ENCODE measurements around the gene CLDND1.
"Not testable (repeated sequence)": the region's sequence is repeated elsewhere in the genome, so short reads cannot be mapped to it uniquely, and the experiment has no call there.

The CLDND1 gene

GRCh38 chr3:98522544-98523281 is at the start of gene CLDND1:
TSS of gene CLDND1 (minus strand) at chr3:98522902. CDS start at chr3:98521424, 1,478 bp downstream.
- DNase-seq (ENCODE audit: low read depth) = peak; percentile 94

- DNase-seq (ENCODE audit: low read depth) = no peak
Observed at GRCh38 chr3:98568402-98568801, 45.7 kb upstream of the CLDND1 start.

DNA sequence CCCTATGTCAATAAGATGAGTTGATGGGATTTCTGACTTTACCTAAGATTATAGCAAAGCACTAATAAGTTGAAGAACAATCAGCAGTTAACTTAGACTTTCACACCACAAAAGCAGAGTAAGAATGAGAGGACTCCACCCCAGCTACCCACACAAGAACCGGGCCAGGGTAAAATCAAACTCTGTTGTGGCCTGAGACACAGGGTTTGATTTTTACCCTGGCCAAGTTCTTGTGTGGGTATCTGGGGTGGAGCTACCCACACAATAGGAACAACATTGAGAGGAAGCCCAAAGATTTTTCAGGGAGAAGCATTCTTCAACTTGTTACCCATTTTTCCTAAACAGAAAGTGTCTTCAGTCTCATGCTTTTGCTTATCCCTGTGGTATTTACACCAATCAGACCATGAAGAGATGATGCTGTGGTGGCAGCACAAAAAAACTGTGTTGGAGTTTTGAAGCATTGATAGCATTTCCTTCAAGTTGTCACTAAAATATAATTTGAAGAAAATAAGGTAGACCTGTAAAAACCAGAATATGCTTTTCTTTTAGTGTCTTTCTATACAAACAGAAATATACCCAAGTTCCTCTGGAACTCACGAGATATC is 45.1 kb upstream of the CLDND1 start:
- no peak for DNase-seq (ENCODE audit: low read depth)

DNA sequence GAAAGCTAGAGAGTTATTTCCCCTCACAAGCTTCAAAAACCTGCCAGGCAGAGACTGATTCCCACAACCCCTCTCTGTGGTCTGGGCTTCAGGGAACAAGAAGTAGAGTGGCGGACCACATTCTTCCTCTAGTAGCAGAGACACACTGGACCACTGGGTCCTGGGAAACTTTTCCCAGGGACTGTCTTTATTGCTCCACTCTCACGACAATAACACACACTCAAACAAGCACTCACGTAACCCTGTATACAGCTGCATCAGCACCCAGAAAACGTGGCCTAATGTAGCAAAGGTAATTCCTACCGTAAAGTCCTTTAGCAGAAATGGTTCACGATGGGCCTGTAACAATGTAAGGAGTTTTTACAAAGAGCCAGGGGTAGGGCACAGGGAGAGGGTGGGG is 43.1 kb upstream of the CLDND1 start:
- no peak for DNase-seq (ENCODE audit: low read depth)

- DNase-seq (ENCODE audit: low read depth) = no peak
Observed at GRCh38 chr3:98565237-98565643, 42.5 kb upstream of the CLDND1 start.

- DNase-seq (ENCODE audit: low read depth) = peak; percentile 24
Observed at GRCh38 chr3:98564282-98565005, 41.7 kb upstream of the CLDND1 start.

GRCh38 chr3:98563661-98564281 is 41.1 kb upstream of the CLDND1 start:
- DNase-seq (ENCODE audit: low read depth) = no peak

DNA sequence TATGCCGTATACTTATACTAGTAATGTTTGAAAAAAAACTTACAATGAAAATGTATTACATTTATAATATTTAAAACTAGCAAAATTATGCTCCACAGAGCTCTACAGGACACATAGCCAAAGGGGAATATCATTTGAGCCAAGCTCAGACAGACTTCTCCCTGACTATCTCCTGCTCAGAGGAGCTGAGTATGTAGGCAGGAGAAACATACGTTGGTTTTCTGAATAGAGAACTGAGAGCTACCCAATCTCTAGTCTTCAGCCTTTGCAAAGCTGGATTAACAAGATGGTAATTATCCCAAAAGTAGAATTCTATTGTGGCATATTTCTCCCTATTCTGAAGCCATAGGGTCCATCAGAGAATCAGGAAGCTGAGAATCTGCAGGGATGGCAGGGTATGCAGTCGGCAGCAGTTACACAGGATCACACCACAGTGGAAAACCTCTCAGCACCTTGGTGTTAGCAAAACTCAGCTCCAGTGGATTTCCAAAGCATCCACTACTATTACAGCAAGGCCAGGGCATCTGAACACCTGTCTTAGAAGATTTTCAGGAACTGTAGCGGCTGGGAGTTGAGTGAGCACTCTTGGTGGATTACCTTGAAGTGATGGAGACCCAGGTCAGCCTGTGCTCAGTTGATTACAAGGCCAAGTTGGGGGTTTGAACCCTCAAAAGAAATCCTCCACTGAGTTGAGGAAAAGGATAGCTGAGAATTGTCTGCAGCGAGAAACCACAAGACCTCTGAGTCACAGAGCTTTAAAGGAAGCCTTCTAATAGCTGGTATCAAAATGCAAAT is 39.2 kb upstream of the CLDND1 start:
- DNase-seq (ENCODE audit: low read depth) = no peak

GRCh38 chr3:98560911-98561310 is 38.2 kb upstream of the CLDND1 start:
- no peak for DNase-seq (ENCODE audit: low read depth)

- not testable (repeated sequence) for DNase-seq (ENCODE audit: low read depth)
Observed at GRCh38 chr3:98559769-98560168, 37.1 kb upstream of the CLDND1 start.

GRCh38 chr3:98558100-98558827 is 35.6 kb upstream of the CLDND1 start:
- no peak for DNase-seq (ENCODE audit: low read depth)

DNA sequence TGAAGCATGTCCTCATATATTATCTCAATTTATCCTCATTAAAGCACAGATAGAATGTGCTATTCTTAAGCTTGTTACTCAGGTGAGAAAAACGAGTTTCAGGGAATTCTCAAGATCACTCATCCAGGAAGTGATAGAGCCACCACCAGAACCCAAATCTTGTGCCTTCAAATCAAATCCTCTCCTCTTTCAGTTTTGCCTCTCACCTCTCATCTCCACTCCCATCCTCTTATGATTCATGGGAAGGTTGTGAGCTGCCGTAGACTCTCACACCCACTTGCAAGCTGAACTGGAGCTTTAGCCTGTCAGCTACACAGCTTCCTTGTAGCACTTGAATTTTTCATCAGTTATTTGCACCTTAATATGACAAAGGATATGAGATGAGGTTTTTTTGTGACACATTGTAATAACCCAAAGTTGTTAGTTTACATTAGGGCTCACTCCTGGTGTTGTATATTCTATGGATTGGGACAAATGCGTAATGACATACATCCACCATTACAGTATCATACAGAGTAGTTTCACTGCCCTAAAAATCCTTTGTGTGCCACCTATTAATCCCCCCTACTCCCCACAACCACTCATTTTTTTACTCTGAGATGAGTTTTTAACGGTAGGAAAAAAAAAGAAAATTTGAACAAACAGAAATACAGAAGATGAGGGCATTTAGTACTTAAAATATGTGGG is 34.8 kb upstream of the CLDND1 start:
- peak; percentile 37 for DNase-seq (ENCODE audit: low read depth)

DNA sequence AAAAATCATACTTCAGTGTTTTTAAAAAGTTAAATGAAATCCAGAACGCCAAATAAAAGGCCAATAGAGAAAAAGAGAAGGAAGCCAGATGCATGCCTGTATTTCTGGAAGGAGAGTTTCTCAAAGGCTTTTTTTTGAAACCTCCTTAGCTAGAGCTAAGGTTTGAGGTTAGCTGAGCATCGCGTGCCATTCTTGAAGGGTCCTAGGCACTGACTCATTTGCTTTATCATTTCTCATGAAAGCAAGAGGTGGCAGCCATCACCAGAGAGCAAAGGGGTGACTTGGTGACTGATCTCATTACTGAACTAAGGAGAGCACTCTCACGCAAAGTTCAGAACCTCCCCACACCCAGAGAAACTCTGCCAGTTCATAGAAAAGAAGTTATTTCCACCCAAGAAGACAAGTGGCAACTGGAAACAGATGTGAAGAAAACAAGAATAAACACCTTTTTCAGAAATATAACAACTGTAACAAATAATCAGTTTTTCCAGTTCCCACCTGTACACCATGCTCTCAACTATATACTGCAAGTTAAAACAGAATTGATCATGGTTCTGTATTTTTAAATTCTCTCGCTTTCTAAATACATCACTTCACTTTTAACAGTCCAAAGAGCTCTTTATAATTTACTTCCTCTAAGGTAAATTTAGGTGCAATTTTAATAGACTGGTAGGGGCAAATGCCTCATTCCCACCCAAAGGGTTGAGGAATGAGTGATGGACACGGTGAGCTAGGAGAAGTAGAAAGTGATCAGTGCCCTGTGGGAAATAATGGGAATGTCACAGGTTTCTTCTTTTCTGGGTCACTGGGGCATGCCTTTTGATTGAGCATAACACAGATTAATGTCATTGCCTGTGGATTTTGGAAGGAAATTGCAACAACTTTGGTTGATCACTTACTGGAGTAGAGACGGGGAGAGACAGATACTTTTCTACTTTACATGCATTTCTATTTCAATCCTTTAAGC is 33.7 kb upstream of the CLDND1 start:
- DNase-seq (ENCODE audit: low read depth) = peak; percentile 67

DNA sequence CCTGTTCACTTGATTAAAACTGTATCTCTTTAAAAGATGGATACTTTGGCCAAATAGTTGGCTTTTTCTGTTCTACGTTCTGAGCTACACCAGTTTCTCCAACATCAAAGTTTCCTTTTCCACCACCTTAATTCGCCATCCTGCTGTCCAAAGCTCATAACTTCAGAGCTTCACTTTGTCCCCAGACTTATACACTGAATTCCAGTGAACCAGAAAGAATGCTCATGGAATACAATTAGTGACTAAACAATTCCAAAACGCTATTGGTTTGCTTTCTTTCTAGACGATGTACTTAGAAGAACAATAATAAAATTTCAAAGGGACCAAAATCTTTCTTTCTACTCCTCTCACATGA is 32.3 kb upstream of the CLDND1 start:
- DNase-seq (ENCODE audit: low read depth) = no peak

- no peak for DNase-seq (ENCODE audit: low read depth)
Observed at GRCh38 chr3:98554580-98554979, 31.9 kb upstream of the CLDND1 start.

DNA sequence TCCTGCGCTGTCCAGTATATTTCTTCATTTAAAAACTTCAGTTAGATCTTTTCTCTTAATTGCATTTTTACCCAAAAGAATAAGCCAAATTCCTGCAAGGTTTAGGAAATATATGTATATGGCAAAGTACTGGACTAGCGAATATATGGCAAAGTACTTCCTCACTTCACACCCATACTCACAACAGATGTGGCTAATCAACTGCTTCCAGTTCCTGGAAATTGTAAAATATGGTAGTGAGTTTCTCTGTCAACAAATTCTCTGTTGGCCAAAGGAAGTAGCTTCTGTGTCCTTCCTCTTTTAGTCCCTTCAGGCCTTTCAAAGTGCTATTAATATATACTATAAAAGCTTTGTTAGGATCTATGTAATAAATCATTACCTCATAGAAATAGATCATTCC is 31.1 kb upstream of the CLDND1 start:
- DNase-seq (ENCODE audit: low read depth) = no peak

DNA sequence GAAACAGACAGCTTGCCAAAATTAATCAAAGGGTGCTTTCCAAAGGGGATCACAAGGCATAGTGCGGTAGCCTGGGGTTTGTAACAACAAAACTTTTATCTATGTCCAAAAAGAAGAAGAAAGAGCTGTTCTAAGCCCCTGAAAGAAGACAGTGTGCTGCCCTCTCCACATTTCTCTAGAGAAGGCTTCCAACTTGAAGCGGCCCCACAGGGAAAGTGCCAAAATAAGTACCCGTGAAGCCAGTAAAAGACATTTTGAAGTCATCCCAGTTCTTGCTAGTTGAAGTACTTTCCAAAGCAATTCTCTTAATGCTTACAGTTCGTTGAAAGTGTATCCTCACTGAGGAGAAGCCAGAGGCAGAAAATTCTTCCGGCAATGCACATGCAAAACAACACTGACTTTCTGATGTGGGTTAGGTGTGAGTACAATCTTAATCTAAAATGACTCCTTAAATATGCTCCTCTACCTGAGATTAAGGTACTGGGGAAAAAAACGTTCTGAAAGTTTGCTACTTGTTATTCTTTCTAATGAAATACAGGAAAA is 30.4 kb upstream of the CLDND1 start:
- DNase-seq (ENCODE audit: low read depth) = no peak

DNA sequence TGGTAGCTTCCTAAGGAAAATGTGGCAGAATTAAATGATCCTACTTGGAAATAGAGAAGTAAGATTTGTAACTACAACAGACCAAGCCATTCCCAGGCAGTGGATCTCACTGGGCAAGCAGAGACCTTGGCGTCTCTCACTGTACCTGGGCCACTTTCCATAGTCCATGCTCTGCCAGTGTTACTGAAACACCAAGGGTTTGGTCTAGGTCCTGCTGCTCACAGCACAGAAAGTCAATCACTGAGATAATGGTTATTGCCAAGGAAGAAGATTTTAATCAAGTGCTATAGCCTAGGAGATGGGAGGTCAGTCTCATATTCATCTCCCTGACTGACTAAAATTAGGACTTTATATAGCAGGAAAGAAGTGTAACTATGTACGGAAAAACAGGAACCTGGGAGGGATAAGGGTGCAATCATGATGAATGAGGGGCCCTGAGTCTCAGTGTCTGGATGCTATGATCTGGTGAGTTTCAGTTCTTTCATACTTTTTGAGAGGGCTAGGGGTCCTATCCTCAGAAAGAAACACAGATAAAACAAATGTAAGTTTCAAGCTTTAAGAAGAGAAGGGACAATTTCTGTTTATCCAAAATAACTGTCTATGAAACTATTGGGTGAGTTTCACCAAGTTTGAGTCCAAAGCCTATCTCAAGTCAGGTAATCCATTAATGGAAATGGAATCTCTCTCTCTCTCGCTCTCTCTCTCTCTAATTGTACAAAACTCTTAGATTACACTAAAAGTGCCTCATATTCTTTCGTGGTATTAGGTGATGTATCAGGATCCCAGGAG is 29.7 kb upstream of the CLDND1 start:
- DNase-seq (ENCODE audit: low read depth) = no peak
